HEK293 (cell line): ENCODE results near the gene PDE4D.

Experiments
- CTCF ChIA-PET: fragments of 350-600 bp; formaldehyde crosslinking; extraction: SDS; loops from one replicate; lab custom pipeline; 2021; ENCODE audit warnings: antibody characterized with exemption; lab: Yijun Ruan, JAX
- POLR2A ChIA-PET: fragments of 300-600 bp; formaldehyde crosslinking; extraction: SDS; loops from one replicate; lab custom pipeline; 2020; ENCODE audit warnings: antibody characterized with exemption, inconsistent platforms; lab: Yijun Ruan, JAX
- H3K27ac ChIP-seq: fragments of 200-500 bp; sonication (Bioruptor generic); 2 replicates; pipeline ENCODE4 v1.5.1; 2014; ENCODE audit warnings: low read depth, low read length, control low read depth, inconsistent platforms; ENCODE audit errors: extremely low read depth
- H3K36me3 ChIP-seq, 2 experiments: fragments of 200-500 bp in 1 of 2; sonication (Bioruptor generic) in 1 of 2; 1 replicate in 1 of 2; 2 replicates in 1 of 2; pipeline ENCODE4 v1.5.1; 2014 to 2017; ENCODE audit warnings: inconsistent platforms in 2 of 2, low read length in 2 of 2; ENCODE audit not compliant: control insufficient read depth in 2 of 2, insufficient read depth in 1 of 2
- H3K4me1 ChIP-seq: fragments of 200-500 bp; sonication (Bioruptor generic); 2 replicates; pipeline ENCODE4 v1.5.1; 2014; ENCODE audit warnings: mild to moderate bottlenecking, low read length, inconsistent platforms; ENCODE audit not compliant: control insufficient read depth, insufficient read depth
- H3K4me3 ChIP-seq: 2 replicates; pipeline ENCODE4 v1.5.1; 2011; ENCODE audit warnings: low read depth, mild to moderate bottlenecking, control low read depth, low read length, moderate library complexity
- H3K9me3 ChIP-seq: fragments of 200-500 bp; sonication (Bioruptor generic); 2 replicates; pipeline ENCODE4 v1.5.1; 2014; ENCODE audit warnings: low read depth, low read length, inconsistent platforms; ENCODE audit not compliant: control insufficient read depth, insufficient read depth
- AEBP2 ChIP-seq: fragments of 450-650 bp; formaldehyde crosslinking; IDR thresholded peaks from 2 replicates; pipeline ENCODE4 v1.5.1; 2016; ENCODE audit warnings: missing biosample characterization, missing genetic modification characterization, borderline replicate concordance
- PRDM2 ChIP-seq: fragments of 450-650 bp; formaldehyde crosslinking; IDR thresholded peaks from 2 replicates; pipeline ENCODE4 v1.5.1; 2016; ENCODE audit warnings: missing biosample characterization, missing genetic modification characterization, borderline replicate concordance
- ZFP37 ChIP-seq: fragments of 450-650 bp; formaldehyde crosslinking; IDR thresholded peaks from 2 replicates; pipeline ENCODE4 v1.5.1; 2016; ENCODE audit warnings: missing biosample characterization, missing genetic modification characterization
- ZFP69B ChIP-seq: fragments of 450-650 bp; formaldehyde crosslinking; IDR thresholded peaks from 2 replicates; pipeline ENCODE4 v1.5.1; 2016; ENCODE audit warnings: missing biosample characterization, missing genetic modification characterization
- ZNF133 ChIP-seq: fragments of 450-650 bp; formaldehyde crosslinking; IDR thresholded peaks from 2 replicates; pipeline ENCODE4 v1.5.1; 2016; ENCODE audit warnings: missing biosample characterization, missing genetic modification characterization
- ZNF2 ChIP-seq: fragments of 450-650 bp; formaldehyde crosslinking; IDR thresholded peaks from 2 replicates; pipeline ENCODE4 v1.5.1; 2016; ENCODE audit warnings: missing biosample characterization, missing genetic modification characterization
- ZNF214 ChIP-seq: fragments of 450-650 bp; formaldehyde crosslinking; IDR thresholded peaks from 2 replicates; pipeline ENCODE4 v1.5.1; 2017; ENCODE audit warnings: missing biosample characterization, mild to moderate bottlenecking, missing genetic modification characterization, borderline replicate concordance
- ZNF239 ChIP-seq: fragments of 450-650 bp; formaldehyde crosslinking; IDR thresholded peaks from 2 replicates; pipeline ENCODE4 v1.5.1; 2016; ENCODE audit warnings: missing biosample characterization, missing genetic modification characterization
- ZNF335 ChIP-seq: fragments of 450-650 bp; formaldehyde crosslinking; conservative IDR thresholded peaks from 2 replicates; pipeline ENCODE4 v1.5.1; 2016; ENCODE audit warnings: missing biosample characterization, missing genetic modification characterization
- ZNF341 ChIP-seq: fragments of 450-650 bp; formaldehyde crosslinking; IDR thresholded peaks from 2 replicates; pipeline ENCODE4; 2016; ENCODE audit warnings: low read depth, missing biosample characterization, missing genetic modification characterization
- ZNF426 ChIP-seq: fragments of 450-650 bp; formaldehyde crosslinking; IDR thresholded peaks from 2 replicates; pipeline ENCODE4 v1.5.1; 2017; ENCODE audit warnings: missing biosample characterization, missing genetic modification characterization, mild to moderate bottlenecking, inconsistent platforms, moderate library complexity
- ZNF501 ChIP-seq: fragments of 450-650 bp; formaldehyde crosslinking; IDR thresholded peaks from 2 replicates; pipeline ENCODE4 v1.5.1; 2016; ENCODE audit warnings: missing biosample characterization, missing genetic modification characterization
- ZNF510 ChIP-seq: fragments of 450-650 bp; formaldehyde crosslinking; IDR thresholded peaks from 2 replicates; pipeline ENCODE4 v1.5.1; 2018; ENCODE audit warnings: mild to moderate bottlenecking, missing genetic modification characterization, missing biosample characterization; ENCODE audit not compliant: insufficient replicate concordance
- ZNF530 ChIP-seq: fragments of 450-650 bp; formaldehyde crosslinking; IDR thresholded peaks from 2 replicates; pipeline ENCODE4 v1.5.1; 2016; ENCODE audit warnings: low read depth, missing biosample characterization, missing genetic modification characterization
- ZNF561 ChIP-seq: fragments of 450-650 bp; IDR thresholded peaks from 2 replicates; pipeline ENCODE4 v1.5.1; 2018; ENCODE audit warnings: missing biosample characterization, missing genetic modification characterization, borderline replicate concordance
- ZNF629 ChIP-seq: fragments of 450-650 bp; formaldehyde crosslinking; IDR thresholded peaks from 2 replicates; pipeline ENCODE4 v1.5.1; 2017; ENCODE audit warnings: missing biosample characterization, missing genetic modification characterization
- ZSCAN18 ChIP-seq: fragments of 450-650 bp; formaldehyde crosslinking; IDR thresholded peaks from 2 replicates; pipeline ENCODE4 v1.5.1; 2016; ENCODE audit warnings: missing biosample characterization, missing genetic modification characterization
- ZSCAN30 ChIP-seq: fragments of 450-650 bp; IDR thresholded peaks from 2 replicates; pipeline ENCODE4 v1.5.1; 2018; ENCODE audit warnings: missing biosample characterization, mild to moderate bottlenecking, missing genetic modification characterization, moderate library complexity
- TF ChIP-seq, protein P1 (sequence below): fragments of 450-650 bp; IDR thresholded peaks from 2 replicates; pipeline ENCODE4 v1.5.1; 2018; ENCODE audit warnings: missing biosample characterization, missing genetic modification characterization

Gene PDE4D

GRCh38 chr5:59089767-59090166 lies 803.8 kb downstream of the PDE4D start:
- peaks cover 11% of the 10 kb centered on the region for H3K4me1 ChIP-seq
- no peak overlapping the region for H3K27ac ChIP-seq
- no peak overlapping the region for H3K4me3 ChIP-seq
- TF ChIP-seq ZSCAN18 (tag by site-specific recombination) (no peak), ZNF335 (no peak), ZNF426 (no peak), ZNF133 (tag by site-specific recombination) (no peak), ZNF214 (no peak), ZNF530 (tag by site-specific recombination) (no peak), ZNF2 (no peak), ZNF341 (tag by site-specific recombination) (no peak), ZNF629 (tag by site-specific recombination) (no peak), ZNF501 (tag by site-specific recombination) (no peak), ZFP69B (tag by site-specific recombination) (no peak), ZSCAN30 (tag by site-specific recombination) (no peak), ZFP37 (tag by site-specific recombination) (no peak), ZNF561 (tag by site-specific recombination) (no peak), ZNF239 (tag by site-specific recombination) (no peak), PRDM2 (tag by site-specific recombination) (no peak), ZNF510 (tag by site-specific recombination) (no peak), AEBP2 (tag by site-specific recombination) (no peak)
- TF ChIP-seq, protein P1, sequence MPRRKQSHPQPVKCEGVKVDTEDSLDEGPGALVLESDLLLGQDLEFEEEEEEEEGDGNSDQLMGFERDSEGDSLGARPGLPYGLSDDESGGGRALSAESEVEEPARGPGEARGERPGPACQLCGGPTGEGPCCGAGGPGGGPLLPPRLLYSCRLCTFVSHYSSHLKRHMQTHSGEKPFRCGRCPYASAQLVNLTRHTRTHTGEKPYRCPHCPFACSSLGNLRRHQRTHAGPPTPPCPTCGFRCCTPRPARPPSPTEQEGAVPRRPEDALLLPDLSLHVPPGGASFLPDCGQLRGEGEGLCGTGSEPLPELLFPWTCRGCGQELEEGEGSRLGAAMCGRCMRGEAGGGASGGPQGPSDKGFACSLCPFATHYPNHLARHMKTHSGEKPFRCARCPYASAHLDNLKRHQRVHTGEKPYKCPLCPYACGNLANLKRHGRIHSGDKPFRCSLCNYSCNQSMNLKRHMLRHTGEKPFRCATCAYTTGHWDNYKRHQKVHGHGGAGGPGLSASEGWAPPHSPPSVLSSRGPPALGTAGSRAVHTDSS (tag by site-specific recombination): no peak
- CTCF ChIA-PET: no interaction called here
- POLR2A ChIA-PET: no interaction called here
- H3K36me3 ChIP-seq: no peaks in the 10 kb centered on the region
- no peaks in the 10 kb centered on the region for H3K9me3 ChIP-seq
